Measurements from ENCODE around the gene PTPRR. TPM values are rescaled to one million over a fixed set of nuclear protein-coding genes. Genes with fewer than 3 reads are reported as not detected.
"Not testable (repeated sequence)": the region's sequence is repeated elsewhere in the genome, so short reads cannot be mapped to it uniquely, and the experiment has no call there.

PTPRR gene
- total RNA-seq, 1 donor from 2014 or later = 1.1 TPM

GRCh38 chr12:70754330-70754741, 166.2 kb downstream of the PTPRR start:
- no peak for DNase-seq (ENCODE audit: extremely low read depth, low read depth, low spot score)

GRCh38 chr12:70752327-70752726, 168.2 kb downstream of the PTPRR start:
- no peak for DNase-seq (ENCODE audit: extremely low read depth, low read depth, low spot score)

DNA sequence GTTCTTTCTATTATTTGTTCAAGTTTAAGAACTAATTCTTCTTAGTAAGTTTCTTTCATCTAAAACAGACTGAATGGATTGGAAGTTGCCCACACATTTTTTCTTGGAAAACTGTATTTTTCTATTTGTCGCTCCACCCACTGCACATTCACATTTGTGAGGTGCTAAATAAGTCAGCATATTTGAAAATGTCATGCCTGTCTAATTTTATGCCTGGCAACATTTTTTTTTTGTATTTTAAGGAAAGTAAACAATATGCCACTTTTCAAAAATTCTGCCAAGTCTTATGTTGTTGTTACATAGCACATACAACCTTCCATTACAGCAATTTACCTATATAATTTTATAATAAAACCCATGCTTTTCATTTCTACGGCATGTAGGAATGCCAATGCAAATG, 170.6 kb downstream of the PTPRR start:
- DNase-seq (ENCODE audit: extremely low read depth, low read depth, low spot score) = no peak

DNA sequence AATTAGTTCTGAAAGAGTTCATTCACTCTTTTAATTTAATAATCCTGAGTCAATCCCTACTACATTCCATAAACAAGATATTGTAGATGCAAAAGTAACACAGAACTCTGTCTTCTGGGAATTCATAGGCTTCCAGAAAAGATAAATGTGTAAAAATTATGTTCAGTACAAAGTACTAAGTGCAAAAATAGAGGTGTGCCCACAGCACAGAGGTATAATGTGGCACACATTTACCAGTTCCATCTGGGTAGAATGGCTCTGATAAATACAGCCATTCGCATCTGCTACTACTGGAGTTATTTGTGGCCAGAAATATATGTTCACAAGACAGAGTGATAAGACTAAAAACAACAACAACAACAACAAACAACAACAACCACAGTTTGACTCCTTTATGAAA, 171.7 kb downstream of the PTPRR start:
- no peak for DNase-seq (ENCODE audit: extremely low read depth, low read depth, low spot score)

- no peak for DNase-seq (ENCODE audit: extremely low read depth, low read depth, low spot score)
Measured at GRCh38 chr12:70747445-70748260, 172.9 kb downstream of the PTPRR start.

DNA sequence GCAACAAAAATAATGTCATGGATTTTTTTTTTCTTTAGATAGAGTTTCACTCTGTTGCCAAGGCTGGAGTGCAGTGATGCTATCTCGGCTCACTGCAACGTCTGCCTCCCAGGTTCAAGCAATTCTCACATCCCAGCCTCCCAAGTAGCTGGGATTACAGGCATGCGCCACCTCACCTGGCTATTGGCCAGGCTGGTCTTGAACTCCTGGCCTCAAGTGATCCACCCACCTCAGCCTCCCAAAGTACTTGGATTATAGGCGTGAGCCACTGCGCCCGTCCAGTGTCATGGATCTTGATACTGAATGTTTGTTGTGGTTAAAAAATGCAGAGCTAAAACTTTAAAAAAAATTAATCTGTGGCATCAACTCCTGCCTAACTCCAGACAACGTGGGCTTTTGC, 175.5 kb downstream of the PTPRR start:
- no peak for DNase-seq (ENCODE audit: extremely low read depth, low read depth, low spot score)

- no peak for DNase-seq (ENCODE audit: extremely low read depth, low read depth, low spot score)
Measured at GRCh38 chr12:70744178-70744577, 176.4 kb downstream of the PTPRR start.

DNA sequence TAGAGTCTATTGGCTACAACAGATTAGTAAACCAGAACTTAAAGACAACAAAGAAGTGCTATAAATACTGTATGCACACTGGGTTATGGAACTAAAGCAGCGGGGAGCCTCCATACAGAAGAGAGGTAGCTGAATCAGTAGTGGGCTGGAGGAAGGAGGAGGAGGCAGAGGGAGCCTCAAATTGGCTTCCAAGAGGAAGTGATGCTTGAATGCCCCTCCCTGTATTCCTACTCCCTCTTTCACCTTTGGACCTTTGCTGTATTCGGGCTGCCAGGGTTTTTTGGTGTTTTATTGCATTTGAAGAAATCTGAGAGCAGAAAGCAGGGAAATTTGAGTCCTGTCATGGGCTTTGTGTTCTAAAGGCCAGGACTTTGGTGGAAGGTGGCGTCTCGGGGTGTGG, 179.3 kb downstream of the PTPRR start:
- DNase-seq (ENCODE audit: extremely low read depth, low read depth, low spot score) = no peak

- DNase-seq (ENCODE audit: extremely low read depth, low read depth, low spot score) = no peak
Measured at GRCh38 chr12:70739756-70740155, 180.8 kb downstream of the PTPRR start.

DNA sequence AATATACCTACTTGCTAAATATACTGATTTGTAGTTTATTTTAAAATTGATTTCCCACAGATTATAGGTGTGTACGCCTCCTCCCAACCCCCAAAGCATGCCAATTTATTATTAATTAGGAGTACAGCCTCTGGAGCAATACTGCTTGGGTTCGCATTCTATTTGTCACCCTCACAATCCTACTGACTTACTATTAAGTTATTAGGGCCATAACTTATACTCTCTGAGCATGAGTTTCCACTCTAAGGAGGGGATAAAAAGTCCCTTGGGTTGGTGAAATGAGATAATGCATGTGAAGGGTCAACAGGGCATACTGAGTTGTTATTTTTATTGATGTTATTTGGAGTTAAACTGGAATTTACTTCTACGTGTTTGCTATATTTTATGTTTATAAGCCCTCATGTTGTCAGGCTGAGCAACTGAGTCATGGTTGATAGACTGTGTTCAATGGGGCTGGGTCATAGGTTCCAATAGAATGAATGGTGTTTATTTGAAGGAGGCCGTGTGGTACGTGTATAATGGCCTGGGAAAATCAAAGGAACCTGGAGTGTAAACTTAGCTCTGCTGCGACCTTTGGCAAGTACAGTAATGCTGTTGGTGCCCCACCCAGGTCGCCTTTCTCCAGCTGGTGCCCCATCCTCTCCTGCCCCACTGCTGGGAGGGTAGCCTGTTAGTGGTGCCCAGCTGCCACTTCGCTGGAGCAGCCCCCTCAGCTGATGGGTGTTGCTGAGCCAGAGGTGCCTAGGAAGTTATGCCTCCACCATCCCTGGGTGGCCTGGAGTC, 184.0 kb downstream of the PTPRR start:
- no peak for DNase-seq (ENCODE audit: extremely low read depth, low read depth, low spot score)

DNA sequence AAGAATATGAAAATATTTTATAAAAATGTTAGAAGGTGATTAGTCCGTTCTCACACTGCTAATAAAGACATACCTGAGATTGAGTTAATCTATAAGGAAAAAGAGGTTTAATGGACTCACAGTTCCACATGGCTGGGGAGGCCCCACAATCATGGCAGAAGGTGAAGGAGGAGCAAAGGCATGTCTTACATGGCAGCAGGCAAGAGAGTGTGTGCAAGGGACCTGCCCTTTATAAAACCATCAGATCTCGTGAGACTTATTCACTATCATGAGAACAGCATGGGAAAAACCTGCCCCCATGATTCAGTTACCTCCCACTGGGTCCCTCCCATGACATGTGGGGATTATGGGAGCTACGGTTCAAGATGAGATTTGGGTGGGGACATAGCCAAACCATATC, 185.3 kb downstream of the PTPRR start:
- not testable (repeated sequence) for DNase-seq (ENCODE audit: extremely low read depth, low read depth, low spot score)

DNA sequence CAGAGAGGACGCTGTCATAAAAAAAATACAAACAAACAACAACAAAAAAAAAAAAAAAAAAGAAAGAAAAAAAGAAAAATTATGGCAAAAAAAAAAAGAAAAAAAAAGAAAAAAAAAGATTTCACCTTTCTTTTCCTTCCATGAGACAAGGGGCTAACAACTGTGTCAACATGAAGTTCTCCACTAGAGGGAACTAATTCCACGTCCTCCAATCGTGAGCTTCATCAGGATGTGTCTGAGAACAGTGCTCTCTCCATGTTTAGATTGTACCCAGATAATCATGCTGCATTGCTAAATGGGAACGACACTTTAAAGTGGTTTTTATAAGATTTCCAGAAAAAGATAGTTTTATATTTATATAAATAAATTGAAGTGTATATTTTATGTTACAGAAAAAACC, 187.2 kb downstream of the PTPRR start:
- DNase-seq (ENCODE audit: extremely low read depth, low read depth, low spot score) = no peak

DNA sequence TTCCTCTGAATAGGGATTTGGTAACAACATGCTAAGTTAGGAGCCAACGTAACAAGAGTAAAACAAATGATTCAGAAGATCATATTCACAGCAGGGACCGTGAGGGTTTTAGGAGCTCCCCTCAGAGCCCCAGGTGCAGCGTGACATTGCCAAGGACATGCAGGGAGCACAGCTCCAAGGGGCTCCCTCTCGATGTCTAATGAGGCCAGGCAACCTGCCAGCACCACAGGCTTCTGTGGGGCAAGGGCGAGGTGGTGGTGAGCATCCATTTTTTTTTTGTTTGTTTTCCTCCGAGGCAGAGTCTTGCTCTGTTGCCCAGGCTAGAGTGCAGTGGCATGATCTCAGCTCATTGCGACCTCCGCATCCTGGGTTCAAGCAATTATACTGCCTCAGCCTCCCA, 188.3 kb downstream of the PTPRR start:
- DNase-seq (ENCODE audit: extremely low read depth, low read depth, low spot score) = no peak

- no peak for DNase-seq (ENCODE audit: extremely low read depth, low read depth, low spot score)
Measured at GRCh38 chr12:70730675-70731180, 189.8 kb downstream of the PTPRR start.

GRCh38 chr12:70724444-70724843, 196.1 kb downstream of the PTPRR start:
- no peak for DNase-seq (ENCODE audit: extremely low read depth, low read depth, low spot score)

DNA sequence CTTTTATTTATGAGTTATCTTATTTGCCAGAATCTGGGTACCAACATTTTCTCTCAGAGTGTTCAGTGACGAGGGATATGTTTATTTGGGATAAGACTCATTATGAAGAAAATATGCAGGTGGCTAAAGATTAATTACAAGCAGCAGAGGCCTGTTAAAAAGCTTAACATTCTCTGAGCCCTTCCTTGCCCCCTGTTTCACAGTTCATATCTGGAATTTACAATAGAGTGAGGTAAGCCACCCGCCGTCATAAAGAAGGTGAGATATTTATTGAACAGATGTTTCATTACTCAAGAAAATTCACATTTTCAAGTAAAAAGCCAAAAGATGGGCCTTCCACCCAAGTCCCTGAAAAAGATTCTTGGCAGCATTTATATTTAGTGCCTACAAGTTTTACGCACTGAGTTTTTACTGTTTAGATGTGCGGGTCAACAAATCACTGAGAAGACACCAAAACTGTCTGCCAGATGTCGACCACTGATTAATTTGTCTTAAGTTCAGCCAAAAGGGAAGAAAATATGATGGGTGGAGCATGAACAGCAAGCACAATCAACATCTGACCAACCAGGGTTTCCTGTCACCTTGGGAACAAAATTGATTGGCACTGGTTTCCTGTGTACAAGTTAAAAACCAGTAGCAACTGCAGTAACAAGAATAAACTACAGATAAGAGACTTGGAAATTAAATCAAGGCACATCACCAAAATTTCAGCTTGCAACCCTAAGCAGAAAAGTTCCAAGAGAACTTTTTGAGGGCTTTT, 197.8 kb downstream of the PTPRR start:
- DNase-seq (ENCODE audit: extremely low read depth, low read depth, low spot score) = peak; percentile 94

DNA sequence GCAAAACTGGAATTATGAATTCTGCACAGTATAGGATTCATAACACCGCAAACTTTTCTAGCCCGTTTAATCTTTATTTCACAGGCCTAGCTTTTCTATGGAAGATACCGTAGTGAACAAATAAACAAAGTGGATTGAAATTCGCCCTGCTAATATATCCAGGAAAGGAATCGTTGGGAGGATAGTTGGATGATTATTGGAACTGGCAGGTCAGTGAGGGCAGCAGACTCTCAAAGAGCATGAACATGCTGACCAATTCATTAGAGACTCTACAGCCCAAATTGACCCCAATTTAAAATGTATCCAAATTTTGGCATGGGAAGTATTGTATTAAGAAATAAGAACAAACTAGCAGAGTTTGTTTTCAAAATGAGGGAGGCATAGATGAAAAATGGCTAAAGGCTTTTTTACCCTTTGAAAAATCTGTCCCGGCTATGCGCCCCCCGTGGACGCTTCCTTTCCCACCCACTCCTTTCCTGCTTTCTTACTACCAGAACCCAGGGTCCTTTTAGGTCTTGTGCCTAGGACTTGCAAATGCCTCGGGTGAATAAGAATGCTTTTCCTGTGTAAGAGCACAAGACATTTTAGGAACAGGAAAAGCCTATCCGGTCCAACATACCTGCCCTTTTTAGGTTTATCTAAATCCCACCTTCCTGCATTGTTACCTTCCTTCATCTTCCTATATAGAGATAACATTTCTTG, 198.7 kb downstream of the PTPRR start:
- no peak for DNase-seq (ENCODE audit: extremely low read depth, low read depth, low spot score)

- DNase-seq (ENCODE audit: extremely low read depth, low read depth, low spot score) = no peak
Measured at GRCh38 chr12:70721216-70721615, 199.3 kb downstream of the PTPRR start.

- no peak for DNase-seq (ENCODE audit: extremely low read depth, low read depth, low spot score)
Measured at GRCh38 chr12:70719672-70720420, 200.7 kb downstream of the PTPRR start.

- no peak for DNase-seq (ENCODE audit: extremely low read depth, low read depth, low spot score)
Measured at GRCh38 chr12:70719071-70719470, 201.5 kb downstream of the PTPRR start.
